WTC11 (cell line): ENCODE data around the gene DNAJC6. TPM values are rescaled to one million over a fixed set of nuclear protein-coding genes. Genes with fewer than 3 reads are reported as not detected.

Experiments
- ATAC-seq: fragments of 200-7000 bp; cut with Tn5 transposase; 2 replicates; pipeline ENCODE4 v1.10.0; 2021; ENCODE audit warnings: mild to moderate bottlenecking, moderate library complexity
- CTCF ChIA-PET: fragments of 300-600 bp; sonication (Branson Sonifier 250); formaldehyde crosslinking; loops from one replicate; lab custom pipeline; 2021; ENCODE audit warnings: antibody characterized with exemption; lab: Charles Lee
- POLR2A ChIA-PET: fragments of 350-600 bp; sonication (Branson Sonifier 250); formaldehyde crosslinking; loops from one replicate; lab custom pipeline; 2021; ENCODE audit warnings: antibody characterized with exemption; lab: Charles Lee
- DNase-seq: peaks from one replicate; pipeline ENCODE4 v3.0.0; 2021; ENCODE audit warnings: low spot score
- H3K27ac Mint-ChIP-seq: 2 replicates; pipeline ENCODE4 v1.8.0; 2021; ENCODE audit warnings: mixed read lengths
- H3K27me3 Mint-ChIP-seq: 2 replicates; pipeline ENCODE4 v1.8.0; 2021; ENCODE audit warnings: low read depth, mild to moderate bottlenecking, moderate library complexity, mixed read lengths
- H3K36me3 Mint-ChIP-seq: 2 replicates; pipeline ENCODE4 v1.8.0; 2021; ENCODE audit warnings: mixed read lengths
- H3K4me1 Mint-ChIP-seq: 2 replicates; pipeline ENCODE4 v1.8.0; 2022; ENCODE audit warnings: mixed read lengths
- H3K4me3 Mint-ChIP-seq: 2 replicates; pipeline ENCODE4 v1.8.0; 2021; ENCODE audit warnings: mild to moderate bottlenecking, moderate library complexity, mixed read lengths
- H3K9me3 Mint-ChIP-seq: 2 replicates; pipeline ENCODE4 v1.8.0; 2021; ENCODE audit warnings: mixed read lengths
- CREB1 ChIP-seq: sonication (generic); formaldehyde crosslinking; IDR thresholded peaks from 2 replicates; pipeline ENCODE4 v1.8.0; 2023; ENCODE audit warnings: mild to moderate bottlenecking, missing genetic modification reagents
- GABPB1 ChIP-seq: sonication (generic); formaldehyde crosslinking; IDR thresholded peaks from 2 replicates; pipeline ENCODE4 v1.8.1; 2023; ENCODE audit warnings: mild to moderate bottlenecking, missing genetic modification reagents
- IRF1 ChIP-seq: sonication (generic); formaldehyde crosslinking; IDR thresholded peaks from 2 replicates; pipeline ENCODE4 v1.8.0; 2023; ENCODE audit warnings: missing genetic modification reagents
- IRF2 ChIP-seq: sonication (generic); formaldehyde crosslinking; IDR thresholded peaks from 2 replicates; pipeline ENCODE4 v1.8.0; 2022; ENCODE audit warnings: low read depth, missing genetic modification reagents, borderline replicate concordance
- MYBL2 ChIP-seq: sonication (generic); formaldehyde crosslinking; IDR thresholded peaks from 2 replicates; pipeline ENCODE4 v1.8.1; 2023; ENCODE audit warnings: mild to moderate bottlenecking, moderate library complexity, missing genetic modification reagents
- NR3C1 ChIP-seq: sonication (generic); formaldehyde crosslinking; conservative IDR thresholded peaks from 2 replicates; pipeline ENCODE4 v1.8.1; 2023; ENCODE audit warnings: low read depth, mild to moderate bottlenecking, missing genetic modification reagents
- PREB ChIP-seq: sonication (generic); formaldehyde crosslinking; IDR thresholded peaks from 2 replicates; pipeline ENCODE4 v1.8.1; 2022; ENCODE audit warnings: mild to moderate bottlenecking, missing genetic modification reagents, moderate library complexity, borderline replicate concordance
- RORB ChIP-seq: fragments of 250-450 bp; sonication (Bioruptor Pico); IDR thresholded peaks from 2 replicates; pipeline ENCODE4 v1.9.0; 2021; ENCODE audit warnings: mild to moderate bottlenecking
- SOX15 ChIP-seq: fragments of 250-450 bp; sonication (Bioruptor Pico); IDR thresholded peaks from 2 replicates; pipeline ENCODE4 v1.9.0; 2021; ENCODE audit warnings: mild to moderate bottlenecking
- STAT6 ChIP-seq: sonication (generic); formaldehyde crosslinking; conservative IDR thresholded peaks from 2 replicates; pipeline ENCODE4 v1.8.1; 2023; ENCODE audit warnings: mild to moderate bottlenecking, low read depth, missing genetic modification reagents, moderate library complexity
- TEAD4 ChIP-seq: sonication (generic); formaldehyde crosslinking; IDR thresholded peaks from 2 replicates; pipeline ENCODE4 v1.8.0; 2022; ENCODE audit warnings: mild to moderate bottlenecking, missing genetic modification reagents
- ZBTB21 ChIP-seq: sonication (generic); formaldehyde crosslinking; IDR thresholded peaks from 2 replicates; pipeline ENCODE4 v1.8.1; 2023; ENCODE audit warnings: mild to moderate bottlenecking, missing genetic modification reagents, borderline replicate concordance
- ZMAT4 ChIP-seq: fragments of 250-450 bp; sonication (Bioruptor Pico); IDR thresholded peaks from 2 replicates; pipeline ENCODE4 v1.9.0; 2021; ENCODE audit warnings: mild to moderate bottlenecking
- ZNF281 ChIP-seq: sonication (generic); formaldehyde crosslinking; IDR thresholded peaks from 2 replicates; pipeline ENCODE4 v1.8.0; 2023; ENCODE audit warnings: mild to moderate bottlenecking, missing genetic modification reagents
- ZNF317 ChIP-seq: sonication (generic); formaldehyde crosslinking; IDR thresholded peaks from 2 replicates; pipeline ENCODE4 v1.8.1; 2023; ENCODE audit warnings: low read depth, mild to moderate bottlenecking, moderate library complexity, missing genetic modification reagents, borderline replicate concordance
- ZNF416 ChIP-seq: fragments of 250-450 bp; sonication (Bioruptor Pico); IDR thresholded peaks from 2 replicates; pipeline ENCODE4 v1.9.0; 2021; ENCODE audit warnings: mild to moderate bottlenecking, inconsistent platforms
- ZNF423 ChIP-seq: fragments of 250-450 bp; sonication (Bioruptor Pico); IDR thresholded peaks from 2 replicates; pipeline ENCODE4 v2.1.2; 2022; ENCODE audit warnings: mild to moderate bottlenecking, moderate library complexity
- ZNF671 ChIP-seq: fragments of 250-450 bp; sonication (Bioruptor Pico); IDR thresholded peaks from 2 replicates; pipeline ENCODE4 v1.8.0; 2021; ENCODE audit warnings: mild to moderate bottlenecking
- ZSCAN18 ChIP-seq: fragments of 250-450 bp; sonication (Bioruptor Pico); IDR thresholded peaks from 2 replicates; pipeline ENCODE4 v2.1.2; 2022; ENCODE audit warnings: mild to moderate bottlenecking, moderate library complexity
- total RNA-seq: library from RNA; stranded (reverse); gene quantifications from 3 replicates; pipeline ENCODE4 v1.2.3, GENCODE V29; 2021
- TF ChIP-seq, protein P1 (sequence below): sonication (generic); formaldehyde crosslinking; IDR thresholded peaks from 2 replicates; pipeline ENCODE4 v1.8.0; 2022; ENCODE audit warnings: mild to moderate bottlenecking, missing genetic modification reagents
- TF ChIP-seq, protein P2 (sequence below): sonication (generic); formaldehyde crosslinking; IDR thresholded peaks from 2 replicates; pipeline ENCODE4 v1.8.1; 2023; ENCODE audit warnings: mild to moderate bottlenecking, missing genetic modification reagents, borderline replicate concordance
- TF ChIP-seq, protein P3 (sequence below): sonication (generic); formaldehyde crosslinking; conservative IDR thresholded peaks from 2 replicates; pipeline ENCODE4 v1.8.1; 2022; ENCODE audit warnings: mild to moderate bottlenecking, missing genetic modification reagents

Gene DNAJC6
- total RNA-seq, 1 experiment from 2014 or later: 9.1 TPM

- ChIA-PET POLR2A (no interaction called here), CTCF (no interaction called here)
- Mint-ChIP-seq H3K9me3 (peaks cover 7% of the 10 kb centered on the region), H3K27me3 (no peaks in the 10 kb centered on the region), H3K4me1 (no peaks in the 10 kb centered on the region), H3K4me3 (no peak overlapping the region), H3K27ac (no peak overlapping the region), H3K36me3 (peaks cover 5% of the 10 kb centered on the region; the same call in 1 of the 2 replicates)
- ATAC-seq: no peak
- no peak for DNase-seq
- TF ChIP-seq, protein P1, sequence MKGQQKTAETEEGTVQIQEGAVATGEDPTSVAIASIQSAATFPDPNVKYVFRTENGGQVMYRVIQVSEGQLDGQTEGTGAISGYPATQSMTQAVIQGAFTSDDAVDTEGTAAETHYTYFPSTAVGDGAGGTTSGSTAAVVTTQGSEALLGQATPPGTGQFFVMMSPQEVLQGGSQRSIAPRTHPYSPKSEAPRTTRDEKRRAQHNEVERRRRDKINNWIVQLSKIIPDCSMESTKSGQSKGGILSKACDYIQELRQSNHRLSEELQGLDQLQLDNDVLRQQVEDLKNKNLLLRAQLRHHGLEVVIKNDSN (CRISPR knock-in tag): no peak
- no peak for TF ChIP-seq ZNF423
- TF ChIP-seq IRF2 (CRISPR knock-in tag): no peak
- TF ChIP-seq ZNF317 (CRISPR knock-in tag): no peak
- no peak for TF ChIP-seq SOX15
- TF ChIP-seq MYBL2: no peak
- TF ChIP-seq GABPB1 (CRISPR knock-in tag): no peak
- no peak for TF ChIP-seq ZBTB21
- no peak for TF ChIP-seq CREB1 (CRISPR knock-in tag)
- TF ChIP-seq, protein P2, sequence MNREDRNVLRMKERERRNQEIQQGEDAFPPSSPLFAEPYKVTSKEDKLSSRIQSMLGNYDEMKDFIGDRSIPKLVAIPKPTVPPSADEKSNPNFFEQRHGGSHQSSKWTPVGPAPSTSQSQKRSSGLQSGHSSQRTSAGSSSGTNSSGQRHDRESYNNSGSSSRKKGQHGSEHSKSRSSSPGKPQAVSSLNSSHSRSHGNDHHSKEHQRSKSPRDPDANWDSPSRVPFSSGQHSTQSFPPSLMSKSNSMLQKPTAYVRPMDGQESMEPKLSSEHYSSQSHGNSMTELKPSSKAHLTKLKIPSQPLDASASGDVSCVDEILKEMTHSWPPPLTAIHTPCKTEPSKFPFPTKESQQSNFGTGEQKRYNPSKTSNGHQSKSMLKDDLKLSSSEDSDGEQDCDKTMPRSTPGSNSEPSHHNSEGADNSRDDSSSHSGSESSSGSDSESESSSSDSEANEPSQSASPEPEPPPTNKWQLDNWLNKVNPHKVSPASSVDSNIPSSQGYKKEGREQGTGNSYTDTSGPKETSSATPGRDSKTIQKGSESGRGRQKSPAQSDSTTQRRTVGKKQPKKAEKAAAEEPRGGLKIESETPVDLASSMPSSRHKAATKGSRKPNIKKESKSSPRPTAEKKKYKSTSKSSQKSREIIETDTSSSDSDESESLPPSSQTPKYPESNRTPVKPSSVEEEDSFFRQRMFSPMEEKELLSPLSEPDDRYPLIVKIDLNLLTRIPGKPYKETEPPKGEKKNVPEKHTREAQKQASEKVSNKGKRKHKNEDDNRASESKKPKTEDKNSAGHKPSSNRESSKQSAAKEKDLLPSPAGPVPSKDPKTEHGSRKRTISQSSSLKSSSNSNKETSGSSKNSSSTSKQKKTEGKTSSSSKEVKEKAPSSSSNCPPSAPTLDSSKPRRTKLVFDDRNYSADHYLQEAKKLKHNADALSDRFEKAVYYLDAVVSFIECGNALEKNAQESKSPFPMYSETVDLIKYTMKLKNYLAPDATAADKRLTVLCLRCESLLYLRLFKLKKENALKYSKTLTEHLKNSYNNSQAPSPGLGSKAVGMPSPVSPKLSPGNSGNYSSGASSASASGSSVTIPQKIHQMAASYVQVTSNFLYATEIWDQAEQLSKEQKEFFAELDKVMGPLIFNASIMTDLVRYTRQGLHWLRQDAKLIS (CRISPR knock-in tag): no peak
Observed at GRCh38 chr1:65341381-65341780, 32.0 kb downstream of the DNAJC6 start.

DNA sequence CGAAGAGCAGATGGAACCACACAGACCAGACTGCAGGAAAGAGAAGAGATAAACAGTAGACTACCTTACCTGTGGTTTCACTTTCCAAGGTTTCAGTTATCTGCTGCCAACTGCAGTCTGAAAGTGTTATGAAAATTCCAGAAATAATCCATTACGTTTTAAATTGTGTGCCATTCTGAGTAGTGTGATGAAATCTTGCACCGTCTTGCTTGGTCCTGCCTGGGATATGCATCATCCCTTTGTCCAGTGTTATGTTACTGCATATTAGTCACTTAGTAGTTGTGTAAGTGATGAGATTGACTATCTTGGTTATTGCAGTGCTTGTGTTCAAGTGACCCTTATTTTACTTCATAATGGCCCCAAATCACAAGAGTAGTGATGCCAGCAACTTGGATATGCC, 33.9 kb downstream of the DNAJC6 start:
- DNase-seq: no peak
- CTCF ChIA-PET: no interaction called here
- POLR2A ChIA-PET: no interaction called here
- Mint-ChIP-seq H3K4me1 (no peaks in the 10 kb centered on the region), H3K27ac (no peak overlapping the region), H3K36me3 (no peaks in the 10 kb centered on the region)
- TF ChIP-seq IRF1 (no peak), TEAD4 (CRISPR knock-in tag) (no peak), ZNF416 (CRISPR knock-in tag) (no peak), NR3C1 (CRISPR knock-in tag) (no peak), ZMAT4 (CRISPR knock-in tag) (no peak), RORB (CRISPR knock-in tag) (no peak), ZSCAN18 (no peak), STAT6 (CRISPR knock-in tag) (no peak), ZNF423 (no peak), PREB (CRISPR knock-in tag) (no peak), ZNF281 (no peak), ZNF671 (CRISPR knock-in tag) (no peak)
- TF ChIP-seq, protein P3, sequence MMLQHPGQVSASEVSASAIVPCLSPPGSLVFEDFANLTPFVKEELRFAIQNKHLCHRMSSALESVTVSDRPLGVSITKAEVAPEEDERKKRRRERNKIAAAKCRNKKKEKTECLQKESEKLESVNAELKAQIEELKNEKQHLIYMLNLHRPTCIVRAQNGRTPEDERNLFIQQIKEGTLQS: no peak
- TF ChIP-seq, all 79 proteins: peak for 0
- no peak overlapping the region for H3K4me3 Mint-ChIP-seq
- H3K9me3 Mint-ChIP-seq: no peaks in the 10 kb centered on the region
- H3K27me3 Mint-ChIP-seq: no peaks in the 10 kb centered on the region
- no peak for ATAC-seq
